IMR-90 (cell line): ENCODE data around the gene MROH7. TPM values are rescaled to one million over a fixed set of nuclear protein-coding genes. Genes with fewer than 3 reads are reported as not detected.

ENCODE experiments used
- ATAC-seq: fragments of 200-7000 bp; cut with Tn5 transposase; 2 replicates; pipeline ENCODE4 v1.9.1; 2020; ENCODE audit warnings: low read depth, mild to moderate bottlenecking, moderate library complexity
- BruUV-seq: library from RNA; stranded (reverse); fragments of 400-500 nt; replicated peaks from 2 replicates; lab custom pipeline; 2021; lab: Mats Ljungman, UMichigan
- CTCF ChIA-PET: fragments of 300-600 bp; formaldehyde crosslinking; extraction: SDS; loops from one replicate; lab custom pipeline; 2021; ENCODE audit warnings: antibody characterized with exemption; lab: Yijun Ruan, JAX
- POLR2A ChIA-PET: fragments of 300-600 bp; sonication (Branson Sonifier 250); formaldehyde crosslinking; loops from one replicate; lab custom pipeline; 2022; ENCODE audit warnings: antibody characterized with exemption; ENCODE audit not compliant: unreplicated experiment; lab: Charles Lee
- DNase-seq: peaks from one replicate; pipeline ENCODE4 v3.0.0; 2013
- H2AFZ ChIP-seq: replicated peaks from 2 replicates; pipeline ENCODE3; 2013; ENCODE audit warnings: low read length, mild to moderate bottlenecking; ENCODE audit not compliant: poor library complexity
- H2AK5ac ChIP-seq: 2 replicates; pipeline ENCODE4 v1.6.1; 2013; ENCODE audit warnings: low read depth, low read length, inconsistent platforms
- H2AK9ac ChIP-seq: replicated peaks from 2 replicates; pipeline ENCODE3; 2013; ENCODE audit warnings: mild to moderate bottlenecking, low read depth, low read length, moderate library complexity; ENCODE audit not compliant: poor library complexity
- H2BK120ac ChIP-seq: 2 replicates; pipeline ENCODE4 v1.6.1; 2013; ENCODE audit warnings: low read depth, low read length, inconsistent platforms
- H2BK15ac ChIP-seq: 3 replicates; pipeline ENCODE4 v1.6.1; 2013; ENCODE audit warnings: low read depth, low read length, inconsistent platforms
- H2BK20ac ChIP-seq: 2 replicates; pipeline ENCODE4 v1.6.1; 2013; ENCODE audit warnings: low read depth, mild to moderate bottlenecking, inconsistent platforms, low read length, moderate library complexity
- H2BK5ac ChIP-seq: 2 replicates; pipeline ENCODE4 v1.6.1; 2013; ENCODE audit warnings: mild to moderate bottlenecking, low read depth, low read length, inconsistent platforms; ENCODE audit not compliant: poor library complexity, severe bottlenecking
- H3K14ac ChIP-seq: replicated peaks from 2 replicates; pipeline ENCODE4 v1.6.1; 2013; ENCODE audit warnings: low read depth, low read length, inconsistent platforms
- H3K18ac ChIP-seq: 2 replicates; pipeline ENCODE4 v1.6.1; 2013; ENCODE audit warnings: low read depth, low read length, control low read depth
- H3K23ac ChIP-seq: 2 replicates; pipeline ENCODE4 v1.6.1; 2013; ENCODE audit warnings: low read depth, low read length, inconsistent platforms
- H3K27ac ChIP-seq: 2 replicates; pipeline ENCODE4 v1.5.1; 2013; ENCODE audit warnings: mild to moderate bottlenecking, control low read depth, low read length; ENCODE audit not compliant: insufficient read depth
- H3K27me3 ChIP-seq: 2 replicates; pipeline ENCODE4 v1.6.1; 2013; ENCODE audit warnings: low read length; ENCODE audit not compliant: control insufficient read depth, insufficient read depth
- H3K36me3 ChIP-seq: 2 replicates; pipeline ENCODE4 v1.6.1; 2013; ENCODE audit warnings: low read length, mixed read lengths; ENCODE audit not compliant: control insufficient read depth, insufficient read depth
- H3K4ac ChIP-seq: 2 replicates; pipeline ENCODE4 v1.6.1; 2013; ENCODE audit warnings: low read depth, low read length, inconsistent platforms
- H3K4me1 ChIP-seq: 2 replicates; pipeline ENCODE4 v1.6.1; 2013; ENCODE audit warnings: low read length, mixed read lengths; ENCODE audit not compliant: control insufficient read depth, insufficient read depth
- H3K4me2 ChIP-seq: 2 replicates; pipeline ENCODE4 v1.6.1; 2013; ENCODE audit warnings: low read depth, mild to moderate bottlenecking, control low read depth, low read length, moderate library complexity
- H3K4me3 ChIP-seq: 2 replicates; pipeline ENCODE4 v1.5.1; 2013; ENCODE audit warnings: low read depth, mild to moderate bottlenecking, control low read depth, low read length, moderate library complexity; ENCODE audit not compliant: insufficient read depth
- H3K56ac ChIP-seq: 2 replicates; pipeline ENCODE4 v1.6.1; 2013; ENCODE audit warnings: low read length, inconsistent platforms; ENCODE audit not compliant: insufficient read depth; ENCODE audit errors: extremely low read depth
- H3K79me1 ChIP-seq, 2 experiments: 2 replicates each; pipeline ENCODE4 v1.6.1; 2013; ENCODE audit warnings: low read length in 2 of 2, inconsistent platforms in 1 of 2, low read depth in 1 of 2
- H3K9ac ChIP-seq: 2 replicates; pipeline ENCODE4 v1.6.1; 2013; ENCODE audit warnings: low read depth, low read length, control low read depth
- H3K9me1 ChIP-seq: 2 replicates; pipeline ENCODE4 v1.6.1; 2013; ENCODE audit warnings: low read length, inconsistent platforms; ENCODE audit not compliant: insufficient read depth
- H3K9me3 ChIP-seq: 2 replicates; pipeline ENCODE4 v1.6.1; 2013; ENCODE audit warnings: low read length; ENCODE audit not compliant: control insufficient read depth, insufficient read depth
- H4K20me1 ChIP-seq: 2 replicates; pipeline ENCODE4 v1.6.1; 2013; ENCODE audit warnings: low read length, inconsistent platforms; ENCODE audit not compliant: insufficient read depth
- H4K5ac ChIP-seq: 2 replicates; pipeline ENCODE4 v1.6.1; 2013; ENCODE audit warnings: mild to moderate bottlenecking, low read depth, low read length, control low read depth
- H4K8ac ChIP-seq, 2 experiments: 2 replicates each; pipeline ENCODE4 v1.6.1; 2013; ENCODE audit warnings: low read depth in 2 of 2, low read length in 2 of 2, control low read depth in 1 of 2, inconsistent platforms in 1 of 2
- H4K91ac ChIP-seq: 2 replicates; pipeline ENCODE4 v1.6.1; 2013; ENCODE audit warnings: low read depth, low read length, inconsistent platforms; ENCODE audit not compliant: insufficient read depth
- BHLHE40 ChIP-seq: fragments of 150-350 bp; IDR thresholded peaks from 2 replicates; pipeline ENCODE4 v1.6.1; 2016; ENCODE audit warnings: mild to moderate bottlenecking, low read depth, low read length
- CHD1 ChIP-seq: IDR thresholded peaks from 2 replicates; pipeline ENCODE4 v1.6.1; 2012; ENCODE audit warnings: low read depth, low read length, improper control_type of control experiment
- RFX5 ChIP-seq: IDR thresholded peaks from 2 replicates; pipeline ENCODE4 v1.8.0; 2012; ENCODE audit warnings: low read depth, mild to moderate bottlenecking, low read length, moderate library complexity
- WGBS, 2 experiments: methylation state at CpG; one replicate each; pipeline versions ENCODE4 v1.1.5 to v1.1.7; 2013; ENCODE audit warnings: missing lambda C conversion rate in 2 of 2; ENCODE audit not compliant: insufficient read length in 1 of 2; ENCODE audit errors: extremely low coverage in 2 of 2; 5-methylcytosine and 5-hydroxymethylcytosine counted together
- dilution Hi-C: fragments of 300-500 bp; cut with HindIII; formaldehyde crosslinking; loops from one replicate; pipeline ENCODE4 v1.14.3; 2018; ENCODE audit warnings: low sequenced_read_pairs; ENCODE audit not compliant: unreplicated experiment
- in situ Hi-C: fragments of 300-500 bp; cut with MboI; formaldehyde crosslinking; loops from 3 replicates; pipeline ENCODE4 v1.14.3; 2019; ENCODE audit warnings: low sequenced_read_pairs, inconsistent platforms, mixed read lengths
- intact Hi-C: fragments of 100-400 bp; cut with micrococcal nuclease; formaldehyde crosslinking; loops from 2 replicates; pipeline ENCODE4 v1.10.0; 2022
- polyA plus RNA-seq, 3 experiments: library from polyadenylated mRNA; depleted of rRNA; stranded (reverse); fragments of >200 nt; gene quantifications; 2 replicates each; pipeline ENCODE4 v1.2.3, GENCODE V29; 2012; ENCODE audit warnings: low replicate concordance in 1 of 3
- total RNA-seq: library from RNA; depleted of rRNA; stranded (reverse); fragments of >200 nt; gene quantifications from 2 replicates; pipeline ENCODE4 v1.2.3, GENCODE V29; 2012

MROH7 gene
- total and polyA plus RNA-seq, 2 of the 4 experiments (the other 2 are of a cell fraction) = not detected

DNA sequence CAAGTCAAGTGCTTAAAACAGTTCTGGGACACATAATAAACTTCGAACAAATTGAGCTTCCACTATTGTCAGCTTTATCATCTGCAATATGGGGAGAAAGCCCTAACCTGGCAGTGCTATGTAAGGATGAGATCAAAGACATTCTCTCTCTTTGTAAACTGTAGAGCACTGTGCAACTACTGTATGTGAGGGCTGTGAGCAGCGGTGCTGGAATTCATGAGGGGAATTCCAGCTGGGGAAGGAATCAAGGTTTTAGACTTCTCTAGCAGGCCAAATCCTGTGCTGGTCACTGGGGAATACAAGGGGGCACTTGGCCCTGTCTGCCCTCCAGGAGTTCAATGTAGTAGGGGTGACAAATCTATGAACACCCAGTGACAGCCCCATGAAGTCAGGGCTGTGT lies 27.6 kb upstream of the MROH7 start:
- ChIA-PET CTCF (no interaction called here), POLR2A (no interaction called here)
- intact Hi-C loops = no loop called here
- Histone ChIP-seq H3K9ac (no peak overlapping the region), H3K4ac (no peak overlapping the region), H3K4me1 (no peaks in the 10 kb centered on the region), H4K20me1 (no peaks in the 10 kb centered on the region), H4K5ac (no peak overlapping the region), H2BK120ac (no peak overlapping the region), H3K56ac (no peak overlapping the region), H4K8ac (no peak overlapping the region), H3K14ac (no peak overlapping the region), H2BK20ac (no peak overlapping the region), H3K27ac (no peak overlapping the region), H3K4me3 (no peak overlapping the region), H2AK9ac (no peak overlapping the region), H3K9me3 (no peaks in the 10 kb centered on the region), H3K18ac (no peak overlapping the region), H3K79me1 (no peaks in the 10 kb centered on the region), H2AK5ac (no peak overlapping the region), H3K9me1 (no peaks in the 10 kb centered on the region), H2BK5ac (no peak overlapping the region), H3K36me3 (no peaks in the 10 kb centered on the region), H4K91ac (no peak overlapping the region), H3K4me2 (no peak overlapping the region), H3K27me3 (peaks cover 24% of the 10 kb centered on the region), H2AFZ (peak overlapping the region; percentile 5), H2BK15ac (no peak overlapping the region), H3K23ac (no peak overlapping the region)
- in situ Hi-C loops = no loop called here
- DNase-seq (peak; percentile 27), ATAC-seq (no peak)
- dilution Hi-C loops = no loop called here
- TF ChIP-seq BHLHE40 = no peak
- TF ChIP-seq RFX5 = no peak
- no peak for TF ChIP-seq CHD1
- BruUV-seq = no TSS peak
- WGBS, 2 experiments = no CpG with 5 or more reads among the region's 2 CpGs
